D721Med (cell line): Measurements from ENCODE around the gene CELA2A.
"Not testable (repeated sequence)": the region's sequence is repeated elsewhere in the genome, so short reads cannot be mapped to it uniquely, and the experiment has no call there.

Source experiments
- DNase-seq: peaks from one replicate; pipeline ENCODE4 v3.0.0; 2011; ENCODE audit warnings: low spot score; ENCODE audit not compliant: insufficient read length
- FAIRE-seq: peaks from 2 replicates; lab custom pipeline; 2011; peaks lifted over from hg19 to GRCh38; lab: Jason Lieb, UNC
- TF ChIP-seq, protein P1 (sequence below): IDR thresholded peaks from 2 replicates; pipeline ENCODE4 v1.5.1; 2012; ENCODE audit warnings: mild to moderate bottlenecking, control low read depth; ENCODE audit not compliant: insufficient read depth; ENCODE audit errors: missing control alignments

Gene CELA2A

DNA sequence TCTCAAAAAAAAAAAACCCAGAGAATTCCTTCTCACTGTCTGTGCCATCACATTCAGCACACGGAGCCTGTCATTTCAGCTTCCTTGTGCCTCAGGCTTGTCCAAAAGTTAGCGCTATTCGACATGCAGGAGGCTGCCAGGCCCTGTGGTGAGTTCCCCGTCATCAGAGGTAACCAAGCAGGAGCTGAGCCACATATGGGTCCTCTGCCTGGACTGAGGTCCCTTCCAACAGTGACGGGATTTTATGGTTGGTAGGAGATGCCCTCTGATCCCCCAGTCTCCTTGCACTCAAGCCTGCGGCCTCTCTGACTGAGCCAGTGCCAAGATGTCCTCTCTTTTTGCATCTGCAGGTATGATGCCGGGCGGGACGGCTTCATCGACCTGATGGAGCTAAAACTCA, 31.0 kb upstream of the CELA2A start:
- TF ChIP-seq, protein P1, sequence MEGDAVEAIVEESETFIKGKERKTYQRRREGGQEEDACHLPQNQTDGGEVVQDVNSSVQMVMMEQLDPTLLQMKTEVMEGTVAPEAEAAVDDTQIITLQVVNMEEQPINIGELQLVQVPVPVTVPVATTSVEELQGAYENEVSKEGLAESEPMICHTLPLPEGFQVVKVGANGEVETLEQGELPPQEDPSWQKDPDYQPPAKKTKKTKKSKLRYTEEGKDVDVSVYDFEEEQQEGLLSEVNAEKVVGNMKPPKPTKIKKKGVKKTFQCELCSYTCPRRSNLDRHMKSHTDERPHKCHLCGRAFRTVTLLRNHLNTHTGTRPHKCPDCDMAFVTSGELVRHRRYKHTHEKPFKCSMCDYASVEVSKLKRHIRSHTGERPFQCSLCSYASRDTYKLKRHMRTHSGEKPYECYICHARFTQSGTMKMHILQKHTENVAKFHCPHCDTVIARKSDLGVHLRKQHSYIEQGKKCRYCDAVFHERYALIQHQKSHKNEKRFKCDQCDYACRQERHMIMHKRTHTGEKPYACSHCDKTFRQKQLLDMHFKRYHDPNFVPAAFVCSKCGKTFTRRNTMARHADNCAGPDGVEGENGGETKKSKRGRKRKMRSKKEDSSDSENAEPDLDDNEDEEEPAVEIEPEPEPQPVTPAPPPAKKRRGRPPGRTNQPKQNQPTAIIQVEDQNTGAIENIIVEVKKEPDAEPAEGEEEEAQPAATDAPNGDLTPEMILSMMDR, result no peak
- FAIRE-seq, result no peak
- DNase-seq, result no peak

DNA sequence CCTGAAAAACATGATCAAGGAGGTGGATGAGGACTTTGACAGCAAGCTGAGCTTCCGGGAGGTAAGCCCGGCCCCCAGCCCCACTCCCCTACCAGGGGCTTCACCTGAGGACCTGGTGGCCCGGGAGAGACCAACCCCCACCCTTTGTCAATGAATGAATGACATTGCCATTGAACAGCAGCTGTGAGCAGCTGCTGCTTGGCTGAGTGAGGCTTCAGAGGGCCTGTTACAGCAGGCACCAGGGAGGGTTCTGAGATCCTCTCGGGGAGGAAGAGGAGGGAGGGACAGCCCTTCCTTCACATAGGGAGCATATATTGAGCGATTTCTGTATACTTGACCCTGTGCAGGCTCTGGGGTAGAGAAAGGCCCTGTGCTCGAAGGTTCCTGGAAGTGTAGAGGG, 30.6 kb upstream of the CELA2A start:
- FAIRE-seq, result no peak
- DNase-seq, result no peak
- TF ChIP-seq, protein P1, result no peak

DNA sequence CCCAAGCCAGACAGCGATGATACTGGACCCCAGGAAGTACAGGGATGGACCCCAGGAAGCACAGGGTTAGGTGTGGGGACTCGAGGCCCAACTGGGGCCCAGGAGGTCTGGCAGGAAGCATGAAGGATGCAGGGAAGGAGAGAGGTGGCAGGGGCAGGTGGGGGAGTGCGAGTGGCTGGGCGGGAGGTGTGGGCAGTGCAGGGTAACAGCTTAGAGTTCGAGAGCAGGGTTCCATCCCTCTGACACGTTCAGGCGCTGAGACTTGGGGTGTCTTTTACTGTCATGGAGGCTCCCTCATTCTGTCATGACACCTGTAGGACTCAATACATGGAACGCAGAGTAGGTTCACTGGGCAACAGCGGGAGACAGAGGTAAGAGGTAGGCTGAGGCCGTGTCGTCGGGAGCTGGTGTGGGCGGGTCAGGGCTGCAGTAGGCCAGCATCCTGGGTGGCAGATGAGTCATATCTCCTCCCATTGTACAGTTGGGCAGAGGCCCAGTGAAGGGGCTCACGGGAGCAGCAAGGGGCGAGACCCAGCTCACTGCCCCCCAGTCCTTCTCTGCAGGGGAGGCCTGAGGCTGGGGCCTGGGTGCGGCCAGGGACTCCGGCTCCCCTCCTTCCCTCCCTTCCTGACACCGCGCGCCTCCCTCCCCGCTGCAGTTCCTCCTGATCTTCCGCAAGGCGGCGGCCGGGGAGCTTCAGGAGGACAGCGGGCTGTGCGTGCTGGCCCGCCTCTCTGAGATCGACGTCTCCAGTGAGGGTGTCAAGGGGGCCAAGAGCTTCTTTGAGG, 29.8 kb upstream of the CELA2A start:
- TF ChIP-seq, protein P1, result no peak
- no peak for DNase-seq
- FAIRE-seq, result no peak

DNA sequence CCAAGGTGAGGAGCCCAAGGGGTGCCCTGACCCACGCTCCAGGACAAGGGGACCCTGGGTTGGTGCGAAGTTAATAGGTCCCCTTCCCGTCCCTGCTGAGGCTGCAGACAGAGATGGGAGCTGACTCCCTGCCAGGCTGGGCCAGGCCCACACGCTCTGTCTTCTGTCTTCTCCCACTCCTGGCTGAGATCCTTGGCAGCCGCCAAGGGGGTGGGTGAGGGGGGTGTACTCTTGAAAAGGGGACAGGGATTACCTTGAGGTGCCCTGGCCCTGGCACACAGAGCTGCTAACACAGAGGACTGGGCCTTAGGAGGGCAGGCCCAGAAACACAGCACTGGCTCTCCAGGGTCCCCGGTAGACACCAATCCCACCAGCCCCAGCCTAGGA, 29.3 kb upstream of the CELA2A start:
- TF ChIP-seq, protein P1, result no peak
- no peak for DNase-seq
- no peak for FAIRE-seq

DNA sequence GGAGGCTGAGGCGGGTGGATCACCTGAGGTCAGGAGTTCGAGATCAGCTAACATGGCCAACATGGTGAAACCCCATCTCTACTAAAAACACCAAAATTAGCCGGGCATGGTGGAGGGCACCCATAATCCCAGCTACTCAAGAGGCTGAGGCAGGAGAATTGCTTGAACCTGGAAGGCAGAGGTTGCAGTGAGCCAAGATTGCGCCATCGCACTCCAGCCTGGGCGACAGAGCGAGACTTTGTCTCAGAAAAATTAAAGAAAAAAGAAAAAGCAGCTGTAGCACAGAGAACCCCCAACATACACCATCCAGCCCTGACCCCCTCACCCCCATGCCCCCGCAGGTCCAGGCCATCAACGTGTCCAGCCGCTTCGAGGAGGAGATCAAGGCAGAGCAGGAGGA, 28.3 kb upstream of the CELA2A start:
- FAIRE-seq, result not testable (repeated sequence)

DNA sequence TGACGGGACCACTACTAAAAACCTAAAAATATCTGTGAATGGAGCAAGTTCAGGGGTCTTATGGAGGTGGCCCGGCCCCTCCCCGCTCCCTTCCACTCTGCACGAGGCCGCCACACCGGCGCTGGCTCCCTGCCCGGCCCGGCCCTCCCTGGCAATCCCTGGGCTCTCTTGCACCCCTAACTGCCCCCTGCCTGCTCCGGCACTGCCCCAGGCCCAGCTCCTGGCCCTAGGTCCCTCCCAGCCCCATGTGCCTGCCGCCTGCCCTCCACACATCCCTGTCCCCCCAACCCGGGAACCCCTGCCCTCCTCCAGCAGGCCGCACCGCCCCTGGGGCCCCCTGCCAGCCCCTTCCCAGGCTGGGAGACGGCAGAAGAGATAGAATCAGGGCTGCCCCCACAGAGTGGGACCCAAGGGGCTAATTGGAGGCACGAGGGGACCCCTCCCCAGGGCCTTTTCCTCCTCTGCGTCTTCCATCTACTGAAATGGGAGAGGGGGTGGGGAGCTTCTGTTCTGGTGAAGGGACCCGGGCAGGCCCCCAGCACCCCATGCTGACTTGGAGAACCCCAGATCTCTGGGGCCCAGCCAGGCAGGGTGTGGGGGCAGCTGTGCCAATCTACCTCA, 27.6 kb upstream of the CELA2A start:
- DNase-seq (no peak), FAIRE-seq (no peak)
- TF ChIP-seq, protein P1, result no peak

More for the DNA sequence above, 28.3 kb upstream of the CELA2A start:
- DNase-seq, result not testable (repeated sequence)

DNA sequence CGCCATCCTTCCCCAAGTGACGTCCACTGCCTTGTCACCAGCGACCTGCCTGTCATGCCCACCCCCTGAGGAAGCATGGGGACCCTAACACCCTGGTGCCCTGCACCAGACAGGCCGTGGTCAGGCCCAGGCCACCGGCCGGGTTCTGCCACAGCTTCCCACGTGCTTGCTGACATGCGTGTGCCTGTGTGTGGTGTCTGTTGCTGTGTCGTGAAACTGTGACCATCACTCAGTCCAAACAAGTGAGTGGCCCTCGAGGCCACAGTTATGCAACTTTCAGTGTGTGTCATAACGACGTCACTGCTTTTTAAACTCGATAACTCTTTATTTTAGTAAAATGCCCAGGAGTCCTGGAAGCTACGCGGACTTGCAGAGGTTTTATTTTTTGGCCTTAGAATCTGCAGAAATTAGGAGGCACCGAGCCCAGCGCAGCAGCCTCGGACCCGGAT, 26.8 kb upstream of the CELA2A start:
- FAIRE-seq (no peak), DNase-seq (no peak)
- TF ChIP-seq, protein P1, result no peak
